ENCODE data around the gene CATSPERZ.

CATSPERZ gene

DNA sequence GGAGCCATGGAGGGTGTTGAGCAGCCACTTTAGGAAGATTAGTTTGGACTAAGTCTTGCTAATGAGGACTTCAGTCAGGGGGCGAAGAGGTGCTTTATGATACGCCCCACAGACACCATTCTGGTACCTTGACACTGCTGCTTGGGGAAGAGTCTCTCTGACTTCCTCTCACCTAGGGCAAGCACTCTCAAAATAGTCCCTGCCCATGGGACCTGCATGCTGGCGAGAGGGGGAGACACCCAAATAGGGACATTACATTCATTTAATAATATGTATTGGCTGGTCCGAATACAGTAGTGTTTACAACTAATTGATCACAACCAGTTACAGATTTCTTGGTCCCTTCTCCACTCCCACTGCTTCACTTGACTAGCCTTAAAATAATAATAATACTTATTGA is 4.4 kb upstream of the CATSPERZ start:
- no peak for DNase-seq (ENCODE audit: low read depth in 1 of 2, low spot score in 1 of 2)
- TF ChIP-seq GABPA (IDR thresholded peaks at IDR 0.05; ENCODE audit: low read depth) (no peak), POLR2AphosphoS5 (IDR thresholded peaks at IDR 0.05; ENCODE audit: low read depth) (no peak), CTCF (IDR thresholded peaks at IDR 0.05; ENCODE audit: insufficient read depth, low read length) (no peak), SPI1 (IDR thresholded peaks at IDR 0.05; ENCODE audit: borderline replicate concordance, low read depth) (no peak), REST (IDR thresholded peaks at IDR 0.05; ENCODE audit: insufficient replicate concordance, low read depth) (no peak)
- Histone ChIP-seq H3K4me3 (replicated peaks; ENCODE audit: insufficient read depth, low read length) (no peak overlapping the region), H3K27me3 (ENCODE audit: insufficient read depth, poor library complexity, severe bottlenecking) (peaks cover 86% of the 10 kb centered on the region), H3K27ac (replicated peaks) (no peak overlapping the region)

GRCh38 chr11:64296236-64296635 is 3.9 kb upstream of the CATSPERZ start:
- Histone ChIP-seq H3K27ac (replicated peaks) (no peak overlapping the region), H3K4me3 (replicated peaks; ENCODE audit: insufficient read depth, low read length) (no peak overlapping the region), H3K27me3 (ENCODE audit: insufficient read depth, poor library complexity, severe bottlenecking) (peaks cover 82% of the 10 kb centered on the region)
- TF ChIP-seq REST (IDR thresholded peaks at IDR 0.05; ENCODE audit: insufficient replicate concordance, low read depth) (no peak), CTCF (IDR thresholded peaks at IDR 0.05; ENCODE audit: insufficient read depth, low read length) (no peak), SPI1 (IDR thresholded peaks at IDR 0.05; ENCODE audit: borderline replicate concordance, low read depth) (no peak), GABPA (IDR thresholded peaks at IDR 0.05; ENCODE audit: low read depth) (no peak), POLR2AphosphoS5 (IDR thresholded peaks at IDR 0.05; ENCODE audit: low read depth) (no peak)
- no peak for DNase-seq (ENCODE audit: low read depth in 1 of 2, low spot score in 1 of 2)

- no peak for DNase-seq (ENCODE audit: low read depth in 1 of 2, low spot score in 1 of 2)
- Histone ChIP-seq H3K27ac (replicated peaks) (no peak overlapping the region), H3K4me3 (replicated peaks; ENCODE audit: insufficient read depth, low read length) (no peak overlapping the region), H3K27me3 (ENCODE audit: insufficient read depth, poor library complexity, severe bottlenecking) (peaks cover 81% of the 10 kb centered on the region)
- TF ChIP-seq SPI1 (IDR thresholded peaks at IDR 0.05; ENCODE audit: borderline replicate concordance, low read depth) (no peak), CTCF (IDR thresholded peaks at IDR 0.05; ENCODE audit: insufficient read depth, low read length) (no peak), GABPA (IDR thresholded peaks at IDR 0.05; ENCODE audit: low read depth) (no peak), POLR2AphosphoS5 (IDR thresholded peaks at IDR 0.05; ENCODE audit: low read depth) (no peak), REST (IDR thresholded peaks at IDR 0.05; ENCODE audit: insufficient replicate concordance, low read depth) (no peak)
Observed at GRCh38 chr11:64296830-64297698, 3.1 kb upstream of the CATSPERZ start.

Data from HL-60 (cell line).